ENCODE results near the gene UCHL3. TPM values are rescaled to one million over a fixed set of nuclear protein-coding genes. Genes with fewer than 3 reads are reported as not detected.

The UCHL3 gene
- total RNA-seq, 1 donor from 2014 or later, result 23.2 TPM

DNA sequence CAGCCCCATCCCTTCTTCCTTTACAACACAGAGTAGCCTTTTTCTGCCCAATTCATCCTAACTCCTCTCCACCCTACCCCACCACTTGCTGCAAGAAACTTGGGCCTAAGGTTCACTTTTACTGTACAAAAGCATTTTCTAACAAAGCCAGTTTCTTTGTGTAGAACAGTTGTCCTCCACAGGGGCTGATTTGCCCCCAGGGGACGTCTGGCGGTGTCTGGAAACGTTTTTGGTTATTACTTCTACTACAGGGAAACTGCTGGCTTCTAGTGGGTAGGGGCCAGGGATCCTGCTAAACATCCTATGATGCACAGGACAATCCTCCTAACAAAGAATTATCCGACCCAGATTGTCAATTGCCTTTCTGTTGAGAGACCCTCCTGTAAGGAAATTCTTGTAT is 79.2 kb downstream of the UCHL3 start:
- Histone ChIP-seq H3K4me1 (no peaks in the 10 kb centered on the region), H3K27me3 (ENCODE audit: low read depth) (no peaks in the 10 kb centered on the region), H3K27ac (replicated peaks) (no peak overlapping the region), H3K4me3 (no peak overlapping the region), H3K9me3 (replicated peaks) (no peaks in the 10 kb centered on the region), H3K36me3 (peaks cover 6% of the 10 kb centered on the region)
- intact Hi-C loops (cut with micrococcal nuclease), result no loop called here
- DNase-seq, result no peak
- TF ChIP-seq, protein P1, sequence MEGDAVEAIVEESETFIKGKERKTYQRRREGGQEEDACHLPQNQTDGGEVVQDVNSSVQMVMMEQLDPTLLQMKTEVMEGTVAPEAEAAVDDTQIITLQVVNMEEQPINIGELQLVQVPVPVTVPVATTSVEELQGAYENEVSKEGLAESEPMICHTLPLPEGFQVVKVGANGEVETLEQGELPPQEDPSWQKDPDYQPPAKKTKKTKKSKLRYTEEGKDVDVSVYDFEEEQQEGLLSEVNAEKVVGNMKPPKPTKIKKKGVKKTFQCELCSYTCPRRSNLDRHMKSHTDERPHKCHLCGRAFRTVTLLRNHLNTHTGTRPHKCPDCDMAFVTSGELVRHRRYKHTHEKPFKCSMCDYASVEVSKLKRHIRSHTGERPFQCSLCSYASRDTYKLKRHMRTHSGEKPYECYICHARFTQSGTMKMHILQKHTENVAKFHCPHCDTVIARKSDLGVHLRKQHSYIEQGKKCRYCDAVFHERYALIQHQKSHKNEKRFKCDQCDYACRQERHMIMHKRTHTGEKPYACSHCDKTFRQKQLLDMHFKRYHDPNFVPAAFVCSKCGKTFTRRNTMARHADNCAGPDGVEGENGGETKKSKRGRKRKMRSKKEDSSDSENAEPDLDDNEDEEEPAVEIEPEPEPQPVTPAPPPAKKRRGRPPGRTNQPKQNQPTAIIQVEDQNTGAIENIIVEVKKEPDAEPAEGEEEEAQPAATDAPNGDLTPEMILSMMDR (IDR thresholded peaks at IDR 0.05; ENCODE audit: borderline replicate concordance), result no peak

DNA sequence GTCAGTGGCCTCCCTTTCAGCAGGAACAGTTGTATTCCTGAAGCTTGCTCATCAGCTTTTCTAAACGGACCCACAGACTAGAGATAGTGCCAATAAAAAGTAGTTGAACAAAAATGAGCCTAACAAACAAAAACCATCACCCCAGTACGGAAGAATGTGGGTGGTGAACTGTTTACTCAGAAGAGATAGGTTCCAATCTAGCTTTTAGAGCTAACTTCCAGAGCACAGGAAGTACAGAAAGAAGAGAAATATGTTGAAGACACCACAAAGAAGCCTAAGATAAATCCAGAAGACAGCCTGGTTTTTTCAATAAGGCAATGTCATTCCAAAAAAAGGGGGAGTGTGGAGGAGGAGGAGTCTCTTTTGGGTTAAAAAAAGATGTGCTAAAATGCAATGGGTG is 83.7 kb downstream of the UCHL3 start:
- no peaks in the 10 kb centered on the region for H3K9me3 ChIP-seq (replicated peaks)
- no peak overlapping the region for H3K27ac ChIP-seq (replicated peaks)
- TF ChIP-seq, protein P1 (IDR thresholded peaks at IDR 0.05; ENCODE audit: borderline replicate concordance), result no peak
- peaks cover 18% of the 10 kb centered on the region for H3K27me3 ChIP-seq (ENCODE audit: low read depth)
- no peak for DNase-seq
- H3K4me3 ChIP-seq, result no peak overlapping the region
- peaks cover 23% of the 10 kb centered on the region for H3K4me1 ChIP-seq
- intact Hi-C loops (cut with micrococcal nuclease), result no loop called here
- H3K36me3 ChIP-seq, result no peaks in the 10 kb centered on the region

DNA sequence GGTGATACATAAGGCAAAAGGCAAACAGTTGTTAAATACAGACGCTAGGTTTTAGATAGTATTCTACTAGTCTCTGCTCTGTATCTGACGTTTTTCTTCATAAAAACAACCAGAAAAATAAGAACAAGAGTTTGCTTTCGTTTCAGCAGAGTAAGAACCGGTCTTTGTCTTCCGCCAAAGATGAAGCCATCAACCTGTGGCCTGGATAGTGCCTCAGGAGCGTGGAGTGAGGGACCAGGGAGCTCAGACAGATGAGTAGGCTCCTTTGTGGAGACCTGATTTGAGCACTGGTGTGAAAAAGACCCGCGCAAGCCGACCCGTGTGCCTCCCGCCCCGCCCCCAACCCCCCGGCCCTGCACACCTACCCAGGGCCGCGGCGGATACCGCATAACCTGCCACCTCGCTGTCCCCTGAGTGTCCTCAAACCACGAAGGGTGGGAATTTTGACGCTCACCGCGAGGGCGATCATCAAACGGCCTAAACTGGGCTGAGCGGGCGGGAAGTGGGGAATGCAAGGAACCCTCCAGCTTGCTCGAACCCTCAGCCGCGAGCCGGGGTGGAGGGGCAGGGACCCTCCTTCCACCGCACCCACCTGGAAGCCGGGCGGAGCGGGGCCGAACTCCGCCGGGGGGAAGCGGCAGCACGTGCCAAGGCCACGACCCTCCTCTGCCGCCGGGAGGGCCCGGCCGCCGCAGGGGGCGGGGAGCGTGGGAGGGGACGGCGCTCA is 85.7 kb downstream of the UCHL3 start:
- H3K4me3 ChIP-seq, result peak overlapping the region; percentile 82
- TF ChIP-seq, protein P1 (IDR thresholded peaks at IDR 0.05; ENCODE audit: borderline replicate concordance), result no peak
- intact Hi-C loops (cut with micrococcal nuclease), result no loop called here
- peaks cover 18% of the 10 kb centered on the region for H3K27me3 ChIP-seq (ENCODE audit: low read depth)
- H3K4me1 ChIP-seq, result peaks cover 23% of the 10 kb centered on the region
- no peaks in the 10 kb centered on the region for H3K36me3 ChIP-seq
- no peaks in the 10 kb centered on the region for H3K9me3 ChIP-seq (replicated peaks)
- no peak for DNase-seq
- peak overlapping the region; percentile 44 for H3K27ac ChIP-seq (replicated peaks)

DNA sequence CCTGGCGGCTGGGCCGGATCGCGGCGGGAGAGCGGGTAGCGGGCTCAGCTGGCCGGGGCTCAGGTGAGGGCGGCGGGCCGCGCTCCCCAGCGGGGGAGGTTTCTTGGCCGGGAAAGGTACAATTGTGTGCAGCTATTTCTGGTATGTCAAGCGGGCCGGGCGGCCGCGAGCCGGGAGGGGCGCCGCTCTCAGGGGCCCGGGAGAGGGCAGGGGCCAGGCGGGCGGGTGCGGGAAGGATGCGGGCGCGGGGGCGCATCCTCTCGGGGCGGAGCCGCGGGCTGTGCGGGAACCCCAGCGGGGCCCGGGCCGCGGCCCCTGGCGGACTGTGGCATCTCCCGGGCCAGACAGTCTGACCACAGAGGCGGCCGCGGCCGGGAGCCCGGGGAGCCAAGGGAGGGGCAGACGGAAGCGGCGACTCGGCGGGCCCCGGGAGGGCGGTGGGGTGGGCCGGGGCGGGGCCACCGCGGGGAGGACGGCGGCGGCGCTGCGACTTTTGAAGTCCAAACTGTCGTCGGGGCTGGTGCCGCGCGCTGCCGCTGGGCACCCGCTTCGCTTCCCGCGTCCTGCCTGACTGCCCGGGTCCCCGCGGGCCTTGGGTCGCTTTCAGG is 86.3 kb downstream of the UCHL3 start, which contains the start of gene LMO7:
Gene LMO7, plus strand, starts transcription at position 503 of the 608 bp plus-strand sequence. CDS start 328 bp downstream, outside the sequence.
- TF ChIP-seq, protein P1 (IDR thresholded peaks at IDR 0.05; ENCODE audit: borderline replicate concordance), result peak; percentile 7
- Histone ChIP-seq H3K27me3 (ENCODE audit: low read depth) (peaks cover 18% of the 10 kb centered on the region), H3K27ac (replicated peaks) (peak within 1 kb of the TSS; percentile 44), H3K36me3 (no peaks in the 10 kb centered on the region), H3K4me1 (peaks cover 23% of the 10 kb centered on the region), H3K9me3 (replicated peaks) (no peaks in the 10 kb centered on the region), H3K4me3 (peak within 1 kb of the TSS; percentile 82)
- intact Hi-C loops (cut with micrococcal nuclease), result no loop called here
- peak; percentile 50 for DNase-seq

DNA sequence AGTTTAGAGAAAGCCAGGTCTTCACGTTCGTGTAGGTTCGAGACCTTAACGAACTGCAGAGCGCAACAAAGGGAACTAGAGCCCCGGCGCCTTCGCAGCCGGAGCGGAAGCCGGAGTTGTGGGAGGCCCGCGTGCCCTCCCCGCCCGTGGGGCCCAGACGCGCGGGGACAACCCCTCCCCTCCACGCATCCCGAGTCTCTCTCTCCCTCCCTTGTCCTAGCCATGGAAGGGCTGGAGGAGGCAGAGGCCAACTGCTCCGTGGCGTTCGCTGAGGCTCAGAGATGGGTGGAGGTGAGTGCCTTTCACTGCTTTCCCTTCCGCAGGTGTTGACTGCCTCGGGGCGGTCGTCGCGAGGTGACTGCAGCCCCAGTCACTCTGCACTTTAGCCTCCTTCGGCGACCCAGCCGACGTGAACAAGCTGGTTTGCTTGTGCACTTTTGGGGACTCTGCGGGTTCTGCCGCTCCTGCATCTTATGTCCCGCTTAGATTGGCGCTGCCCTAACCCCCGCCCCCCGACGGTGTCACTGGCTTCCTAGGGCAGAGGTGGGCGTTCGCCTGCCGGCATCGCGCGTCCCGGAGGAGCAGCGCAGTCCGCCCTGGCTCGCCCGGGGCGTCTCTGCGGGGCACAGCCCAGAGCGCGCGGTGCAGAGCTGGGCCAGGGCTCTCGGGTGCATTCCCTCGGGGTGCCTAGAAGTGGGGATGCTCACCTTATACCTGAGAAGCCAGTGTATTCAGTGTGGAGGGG is 87.0 kb downstream of the UCHL3 start:
- peak; percentile 16 for DNase-seq

More for the DNA sequence above, 87.0 kb downstream of the UCHL3 start:
- Histone ChIP-seq H3K36me3 (no peaks in the 10 kb centered on the region), H3K4me1 (peaks cover 23% of the 10 kb centered on the region), H3K27ac (replicated peaks) (peak overlapping the region; percentile 44), H3K4me3 (peak overlapping the region; percentile 82), H3K27me3 (ENCODE audit: low read depth) (peaks cover 18% of the 10 kb centered on the region), H3K9me3 (replicated peaks) (no peaks in the 10 kb centered on the region)
- intact Hi-C loops (cut with micrococcal nuclease), result no loop called here
- TF ChIP-seq, protein P1 (IDR thresholded peaks at IDR 0.05; ENCODE audit: borderline replicate concordance), result no peak
